GM21447 (cell line): ENCODE data around the gene SETBP1.

ENCODE experiments used
- ATAC-seq: cut with Tn5 transposase; IDR thresholded peaks from one replicate; pipeline ENCODE4 v1.9.1; 2021; ENCODE audit not compliant: unreplicated experiment

SETBP1 gene

DNA sequence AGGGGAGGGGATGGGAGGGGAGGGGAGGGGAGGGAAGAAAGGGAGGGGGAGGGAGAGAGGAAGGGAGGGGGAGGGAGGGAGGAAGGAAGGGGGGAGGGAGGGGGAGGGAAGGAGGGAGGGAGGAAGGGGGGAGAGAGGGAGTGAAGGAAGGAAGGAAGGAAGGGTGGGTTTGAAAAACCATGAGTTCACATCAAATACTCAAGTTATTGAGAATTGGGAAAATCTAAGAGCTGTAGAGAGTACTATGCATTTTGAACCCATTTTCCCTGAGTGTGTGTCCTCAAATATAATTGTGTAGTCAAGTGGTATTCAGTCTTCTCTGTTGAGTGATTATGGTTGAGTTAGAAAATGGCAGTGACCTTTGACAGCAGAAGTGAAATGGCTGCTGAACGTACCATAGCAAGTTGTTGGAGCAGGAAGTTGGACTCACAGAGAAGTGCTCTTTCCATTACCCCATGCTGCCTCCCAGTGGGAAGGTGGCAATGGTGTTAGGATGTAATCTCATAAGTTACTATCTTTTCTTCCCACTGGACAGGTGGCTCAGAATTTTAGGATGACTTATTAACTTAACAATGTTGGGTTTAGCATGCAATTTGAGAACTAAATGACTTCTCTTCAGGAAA lies 214.6 kb downstream of the SETBP1 start:
- peak; percentile 80 for ATAC-seq

GRCh38 chr18:44896846-44897245 lies 216.2 kb downstream of the SETBP1 start:
- ATAC-seq = no peak

GRCh38 chr18:44897411-44897810 lies 216.7 kb downstream of the SETBP1 start:
- ATAC-seq = no peak

- ATAC-seq = no peak
Measured at GRCh38 chr18:44897816-44898215, 217.1 kb downstream of the SETBP1 start.

GRCh38 chr18:44898498-44898897 lies 217.8 kb downstream of the SETBP1 start:
- no peak for ATAC-seq

GRCh38 chr18:44899832-44900231 lies 219.1 kb downstream of the SETBP1 start:
- no peak for ATAC-seq

DNA sequence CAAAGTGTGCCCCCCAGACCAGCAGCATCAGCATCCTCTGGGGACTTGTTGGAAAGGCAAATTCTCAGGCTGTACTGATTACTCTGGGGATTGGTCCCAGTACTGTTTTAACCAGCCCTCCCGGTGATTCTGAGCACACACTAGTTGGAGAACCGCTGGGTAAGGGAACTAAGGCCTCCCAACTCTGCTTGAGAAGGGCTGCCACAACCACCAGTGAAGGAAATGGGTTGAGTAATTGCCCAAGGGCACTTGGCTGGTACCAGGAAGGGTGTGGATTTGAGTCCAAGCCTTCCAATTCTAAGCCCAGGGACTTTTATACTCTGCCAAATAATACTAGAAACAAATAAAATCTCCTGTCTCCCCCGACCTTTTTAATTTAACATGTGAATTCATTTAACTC lies 219.9 kb downstream of the SETBP1 start:
- ATAC-seq = no peak

DNA sequence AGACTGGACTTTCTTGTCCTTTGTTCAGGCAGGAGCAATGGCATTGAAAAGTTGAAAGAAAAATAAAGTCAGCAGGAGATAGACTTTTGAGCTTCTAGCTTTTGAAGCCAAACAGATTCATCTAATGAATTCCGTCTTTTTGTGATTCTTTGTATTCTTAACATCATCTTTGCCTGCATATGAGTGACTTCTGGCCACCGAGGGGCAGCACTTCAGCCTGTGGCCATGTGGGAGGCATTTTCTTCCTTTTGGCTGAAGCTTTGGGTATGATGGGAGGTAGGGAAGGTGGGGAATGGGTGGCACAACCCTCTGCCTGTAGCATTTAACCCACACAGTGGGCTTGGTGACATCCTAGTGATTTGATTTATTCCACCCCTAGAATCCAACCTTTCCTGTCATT lies 220.6 kb downstream of the SETBP1 start:
- no peak for ATAC-seq

- ATAC-seq = no peak
Measured at GRCh38 chr18:44903327-44903726, 222.6 kb downstream of the SETBP1 start.

- no peak for ATAC-seq
Measured at GRCh38 chr18:44904768-44905167, 224.1 kb downstream of the SETBP1 start.

DNA sequence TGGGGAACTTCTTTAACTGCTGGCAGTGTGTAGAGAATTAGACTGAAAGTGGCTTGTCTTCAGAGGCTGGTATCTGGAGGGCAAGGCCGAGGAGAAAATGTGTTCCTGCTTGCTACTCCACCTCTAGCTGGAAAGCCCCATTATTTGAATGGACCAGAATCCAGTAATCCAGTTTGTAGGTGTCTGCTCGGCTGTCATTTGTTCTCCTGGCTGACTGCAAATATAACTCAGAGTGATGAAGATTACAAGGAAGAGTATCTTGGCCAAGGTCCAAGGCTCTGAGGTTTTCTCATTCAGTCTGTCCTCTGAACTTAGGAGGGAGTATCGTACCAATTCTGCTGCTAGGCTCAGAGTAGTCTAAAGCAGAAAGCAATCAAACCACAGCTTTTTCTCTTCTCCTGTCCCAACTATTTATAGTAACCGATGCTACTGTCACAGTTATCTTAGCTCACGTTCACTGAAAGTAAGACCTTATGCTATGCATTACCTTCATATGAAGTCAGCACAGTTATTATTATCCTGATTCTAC lies 228.6 kb downstream of the SETBP1 start:
- peak; percentile 90 for ATAC-seq

DNA sequence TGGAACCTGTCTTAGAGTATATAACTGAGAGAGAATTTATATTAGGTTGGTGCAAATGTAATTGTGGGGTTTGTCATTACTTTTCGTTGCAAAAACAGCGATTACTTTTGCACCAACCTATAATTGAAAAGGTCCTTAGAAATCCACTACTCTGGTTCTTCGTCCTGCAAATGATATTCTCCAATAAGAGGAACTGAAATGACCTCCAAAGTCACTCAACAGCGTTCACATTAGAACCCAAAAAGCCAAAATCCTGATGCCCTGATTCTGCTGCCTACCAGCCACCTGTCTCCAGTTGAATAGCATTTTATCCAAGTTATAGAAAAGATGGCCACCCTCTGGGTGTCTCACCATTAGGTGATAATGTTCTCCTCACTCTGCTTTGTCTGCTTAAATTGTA lies 230.6 kb downstream of the SETBP1 start:
- no peak for ATAC-seq

DNA sequence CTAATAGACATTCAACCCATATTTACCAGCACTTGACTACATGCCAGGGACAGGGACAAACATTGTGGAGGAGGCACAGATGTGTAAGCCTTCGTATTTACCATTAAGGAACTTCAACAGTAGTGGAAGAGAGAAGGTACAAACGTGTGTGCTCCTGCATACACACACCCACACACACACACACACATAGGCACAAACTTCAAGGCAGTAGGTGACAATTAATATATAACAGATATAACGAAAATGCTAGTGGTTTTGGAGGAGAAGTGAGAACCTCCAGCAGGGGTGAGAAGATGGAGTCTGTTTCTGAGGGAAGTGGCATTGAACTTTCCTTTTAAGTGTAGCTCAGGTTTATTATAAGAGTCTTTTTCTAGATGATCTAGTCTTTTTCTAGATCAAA lies 231.1 kb downstream of the SETBP1 start:
- peak; percentile 35 for ATAC-seq

GRCh38 chr18:44912740-44913478 lies 232.2 kb downstream of the SETBP1 start:
- ATAC-seq = no peak

DNA sequence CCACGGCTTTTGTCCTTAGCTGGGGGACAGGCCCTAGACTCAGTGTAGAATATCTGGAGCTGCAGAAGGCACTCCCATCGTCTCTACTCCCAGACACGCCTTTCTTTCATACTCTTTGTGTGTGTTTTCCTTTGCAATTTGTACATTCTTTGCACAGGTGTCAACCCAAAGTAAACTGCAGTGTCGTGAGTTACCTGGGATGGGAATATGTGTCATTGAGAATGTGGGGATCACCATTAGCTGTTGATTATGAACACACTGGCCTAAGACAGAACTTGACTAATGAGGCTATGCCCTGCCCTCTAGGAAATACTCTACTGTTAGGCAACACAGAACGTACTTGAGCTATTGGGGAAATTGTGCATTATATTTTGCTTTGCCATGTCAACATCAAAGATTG lies 233.3 kb downstream of the SETBP1 start:
- ATAC-seq = no peak

DNA sequence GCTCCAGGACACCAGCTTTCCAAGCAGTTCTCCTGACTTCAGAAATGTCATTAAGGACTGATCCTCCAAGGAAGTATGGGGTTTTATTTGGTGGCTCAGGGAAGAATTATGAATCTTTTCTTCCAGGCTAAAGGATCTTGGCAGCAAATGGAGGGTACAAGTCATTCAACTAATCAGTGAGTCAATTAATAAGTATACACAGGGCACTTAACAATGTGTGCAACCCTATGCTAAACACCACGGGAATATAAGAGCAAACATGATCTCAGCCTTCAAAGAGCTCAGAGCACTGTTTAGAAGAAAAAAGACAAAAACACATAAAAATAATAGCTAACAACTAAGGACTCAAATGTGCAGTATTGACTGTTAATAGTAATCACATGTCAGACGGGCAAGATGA lies 234.5 kb downstream of the SETBP1 start:
- no peak for ATAC-seq

GRCh38 chr18:44915661-44916060 lies 235.0 kb downstream of the SETBP1 start:
- ATAC-seq = no peak

DNA sequence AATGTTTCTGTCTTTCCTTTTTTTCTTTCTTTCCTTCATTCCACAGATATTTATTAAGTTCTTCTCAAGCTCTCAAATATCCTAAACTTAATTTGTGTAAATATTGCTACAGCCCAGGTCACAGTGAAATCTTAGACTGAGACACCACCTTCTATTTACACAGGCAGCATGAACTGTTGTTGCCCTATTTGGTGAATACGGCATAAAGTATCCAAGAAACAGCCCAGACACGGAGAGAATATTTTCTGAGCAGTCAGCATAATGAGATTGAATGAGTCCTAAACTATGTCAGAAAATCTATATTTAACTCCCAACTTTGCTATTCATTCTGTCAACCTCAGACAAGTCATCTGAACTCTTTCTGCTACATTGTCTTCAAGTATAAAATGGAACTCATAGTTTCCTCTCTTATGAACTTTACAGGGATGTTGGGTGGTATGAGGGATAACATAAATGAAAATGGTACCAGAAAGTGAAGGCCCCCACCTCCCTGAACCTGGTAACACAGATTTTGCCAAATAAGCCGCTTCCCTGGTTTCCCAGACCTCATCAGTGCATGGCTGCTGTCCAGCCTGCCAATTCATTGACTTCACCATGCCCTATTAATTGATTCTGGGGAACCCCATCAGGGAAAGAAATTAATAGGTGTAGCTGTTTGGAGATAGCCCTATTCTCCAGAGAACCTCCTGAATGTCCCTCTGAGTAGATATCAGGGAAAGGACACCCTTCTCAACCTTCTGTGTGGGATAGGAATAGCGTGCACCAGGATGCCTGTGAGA lies 235.9 kb downstream of the SETBP1 start:
- no peak for ATAC-seq

GRCh38 chr18:44917216-44918141 lies 236.8 kb downstream of the SETBP1 start:
- ATAC-seq = no peak

DNA sequence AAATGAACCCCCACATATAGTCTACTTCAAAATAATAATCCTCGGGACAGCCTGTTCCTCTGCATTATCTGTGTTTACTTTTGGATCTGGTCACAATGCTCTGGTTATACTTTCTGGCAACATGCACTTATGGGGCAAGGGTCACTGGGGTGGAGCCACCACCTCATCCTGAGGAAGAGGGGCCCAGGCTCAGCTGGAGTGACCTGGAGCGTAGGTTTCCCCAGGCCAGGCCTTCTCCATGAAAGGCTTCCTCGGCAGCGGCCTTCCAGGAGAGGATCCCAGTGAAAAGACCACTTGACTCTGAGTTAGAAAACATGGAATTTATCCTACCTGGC lies 237.4 kb downstream of the SETBP1 start:
- ATAC-seq = no peak

GRCh38 chr18:44920441-44920840 lies 239.8 kb downstream of the SETBP1 start:
- no peak for ATAC-seq
